ENCODE measurements around the gene FBXO15. TPM values are rescaled to one million over a fixed set of nuclear protein-coding genes. Genes with fewer than 3 reads are reported as not detected.
A peak's percentile ranks its signal among the peaks of the same experiment; 100 is the strongest.

The FBXO15 gene
- polyA plus RNA-seq (2013, experiment 1 of 2) = 2.6 TPM
- 2.5 TPM for polyA plus RNA-seq (2013, experiment 2 of 2)

GRCh38 chr18:74147779-74148542 is at the start of gene FBXO15, which contains the start of gene TIMM21:
FBXO15 (minus strand) TSS chr18:74147834; CDS start chr18:74147785, 49 bp downstream.
TIMM21 (plus strand) TSS chr18:74148523; CDS start chr18:74148809, 286 bp downstream.
- peak within 1 kb of the TSS; percentile 35 for H2BK12ac ChIP-seq (ENCODE audit: low read length)
- H3K79me1 ChIP-seq (ENCODE audit: low read depth, low read length) = peaks cover 2% of the 10 kb centered on the region
- H2BK120ac ChIP-seq (ENCODE audit: low read depth, low read length) = no peak within 1 kb of the TSS
- WGBS, 2 donors (ENCODE audit: extremely low coverage in 2 of 2, insufficient read length in 2 of 2, insufficient replicate concordance in 1 of 2) = no CpG with 5 or more reads among the region's 58 CpGs
- H3K23ac ChIP-seq (ENCODE audit: low read depth, low read length, poor library complexity) = no peak within 1 kb of the TSS
- no peak within 1 kb of the TSS for H2BK15ac ChIP-seq (ENCODE audit: low read length)
- peak within 1 kb of the TSS; percentile 88 for H3K4me2 ChIP-seq (ENCODE audit: insufficient read depth, low read length, poor library complexity, severe bottlenecking)
- H3K4me3 ChIP-seq (ENCODE audit: low read length in 2 of 2) = peak within 1 kb of the TSS; percentile 85 to 97
- no peak within 1 kb of the TSS for H4K8ac ChIP-seq (ENCODE audit: low read depth, low read length)
- peak within 1 kb of the TSS; percentile 80 for H3K9ac ChIP-seq (ENCODE audit: low read depth, low read length, poor library complexity)
- H3K27ac ChIP-seq (replicated peaks; ENCODE audit: low read length) = peak within 1 kb of the TSS; percentile 75
- peak within 1 kb of the TSS; percentile 14 for H2AK5ac ChIP-seq (ENCODE audit: low read depth, low read length)
- no peak within 1 kb of the TSS for H3K4ac ChIP-seq (ENCODE audit: low read length)
- H2BK5ac ChIP-seq (ENCODE audit: low read length) = no peak within 1 kb of the TSS
- H3K36me3 ChIP-seq (replicated peaks in 1 of 2; ENCODE audit: control insufficient read depth in 2 of 2, insufficient read depth in 2 of 2, low read length in 2 of 2) = peaks cover 2 to 28% of the 10 kb centered on the region in 2 donors
- H3K18ac ChIP-seq (ENCODE audit: low read length) = peak within 1 kb of the TSS; percentile 78
- H3K27me3 ChIP-seq (ENCODE audit: control insufficient read depth in 3 of 3, insufficient read depth in 3 of 3, low read depth in 1 of 3, low read length in 3 of 3) = no peaks in the 10 kb centered on the region
- H4K91ac ChIP-seq (ENCODE audit: low read depth, low read length, poor library complexity) = no peak within 1 kb of the TSS
- peaks cover 8 to 17% of the 10 kb centered on the region in 2 donors for H3K4me1 ChIP-seq (ENCODE audit: control insufficient read depth in 2 of 2, insufficient read depth in 1 of 2, low read depth in 1 of 2, low read length in 2 of 2)
- peak; percentile 94 for DNase-seq (ENCODE audit: low spot score)
- no peak within 1 kb of the TSS for H3K14ac ChIP-seq (ENCODE audit: low read length)
- peak within 1 kb of the TSS; percentile 91 for H2AFZ ChIP-seq (ENCODE audit: low read length)
- H3K9me3 ChIP-seq (replicated peaks in 1 of 2; ENCODE audit: control insufficient read depth in 2 of 2, insufficient read depth in 1 of 2, low read depth in 1 of 2, low read length in 2 of 2) = no peaks in the 10 kb centered on the region

GRCh38 chr18:74196220-74197119 is 48.8 kb upstream of the FBXO15 start:
- Histone ChIP-seq H3K4me1 (ENCODE audit: control insufficient read depth in 2 of 2, insufficient read depth in 1 of 2, low read depth in 1 of 2, low read length in 2 of 2) (peaks cover 0 to 2% of the 10 kb centered on the region in 2 donors), H2AFZ (ENCODE audit: low read length) (peak overlapping the region; percentile 64), H2BK12ac (ENCODE audit: low read length) (no peak overlapping the region), H2AK5ac (ENCODE audit: low read depth, low read length) (no peak overlapping the region), H2BK15ac (ENCODE audit: low read length) (no peak overlapping the region), H3K4ac (ENCODE audit: low read length) (no peak overlapping the region), H3K23ac (ENCODE audit: low read depth, low read length, poor library complexity) (no peak overlapping the region), H2BK5ac (ENCODE audit: low read length) (no peak overlapping the region), H3K79me1 (ENCODE audit: low read depth, low read length) (no peaks in the 10 kb centered on the region), H4K91ac (ENCODE audit: low read depth, low read length, poor library complexity) (no peak overlapping the region), H3K18ac (ENCODE audit: low read length) (no peak overlapping the region), H4K8ac (ENCODE audit: low read depth, low read length) (no peak overlapping the region), H3K9ac (ENCODE audit: low read depth, low read length, poor library complexity) (no peak overlapping the region), H3K27me3 (ENCODE audit: control insufficient read depth in 3 of 3, insufficient read depth in 3 of 3, low read depth in 1 of 3, low read length in 3 of 3) (peaks cover 0 to 7% (median 0%) of the 10 kb centered on the region in 3 experiments), H3K4me2 (ENCODE audit: insufficient read depth, low read length, poor library complexity, severe bottlenecking) (peak overlapping the region; percentile 32), H3K4me3 (ENCODE audit: low read length in 2 of 2) (no peak overlapping the region), H3K36me3 (replicated peaks in 1 of 2; ENCODE audit: control insufficient read depth in 2 of 2, insufficient read depth in 2 of 2, low read length in 2 of 2) (no peaks in the 10 kb centered on the region), H3K27ac (replicated peaks; ENCODE audit: low read length) (no peak overlapping the region), H2BK120ac (ENCODE audit: low read depth, low read length) (no peak overlapping the region), H3K14ac (ENCODE audit: low read length) (no peak overlapping the region), H3K9me3 (replicated peaks in 1 of 2; ENCODE audit: control insufficient read depth in 2 of 2, insufficient read depth in 1 of 2, low read depth in 1 of 2, low read length in 2 of 2) (no peaks in the 10 kb centered on the region)
- WGBS, 2 donors (ENCODE audit: extremely low coverage in 2 of 2, insufficient read length in 2 of 2, insufficient replicate concordance in 1 of 2) = no CpG with 5 or more reads among the region's 9 CpGs
- peak; percentile 46 for DNase-seq (ENCODE audit: low spot score)

GRCh38 chr18:74194691-74195090 is 47.1 kb upstream of the FBXO15 start:
- no CpG with 5 or more reads among the region's 3 CpGs for WGBS, 2 donors (ENCODE audit: extremely low coverage in 2 of 2, insufficient read length in 2 of 2, insufficient replicate concordance in 1 of 2)
- H3K27me3 ChIP-seq (ENCODE audit: control insufficient read depth in 3 of 3, insufficient read depth in 3 of 3, low read depth in 1 of 3, low read length in 3 of 3) = peaks cover 0 to 9% (median 0%) of the 10 kb centered on the region in 3 experiments

More at GRCh38 chr18:74194691-74195090, 47.1 kb upstream of the FBXO15 start:
- Histone ChIP-seq H4K91ac (ENCODE audit: low read depth, low read length, poor library complexity) (no peak overlapping the region), H3K14ac (ENCODE audit: low read length) (no peak overlapping the region), H2AK5ac (ENCODE audit: low read depth, low read length) (peak overlapping the region; percentile 50), H3K23ac (ENCODE audit: low read depth, low read length, poor library complexity) (no peak overlapping the region), H2BK15ac (ENCODE audit: low read length) (no peak overlapping the region), H3K4me3 (ENCODE audit: low read length in 2 of 2) (no peak overlapping the region), H3K18ac (ENCODE audit: low read length) (no peak overlapping the region), H4K8ac (ENCODE audit: low read depth, low read length) (no peak overlapping the region), H3K27ac (replicated peaks; ENCODE audit: low read length) (no peak overlapping the region), H3K4me2 (ENCODE audit: insufficient read depth, low read length, poor library complexity, severe bottlenecking) (no peak overlapping the region), H2BK5ac (ENCODE audit: low read length) (no peak overlapping the region), H3K79me1 (ENCODE audit: low read depth, low read length) (no peaks in the 10 kb centered on the region), H3K36me3 (replicated peaks in 1 of 2; ENCODE audit: control insufficient read depth in 2 of 2, insufficient read depth in 2 of 2, low read length in 2 of 2) (no peaks in the 10 kb centered on the region), H3K4ac (ENCODE audit: low read length) (no peak overlapping the region), H3K4me1 (ENCODE audit: control insufficient read depth in 2 of 2, insufficient read depth in 1 of 2, low read depth in 1 of 2, low read length in 2 of 2) (peaks cover 0 to 2% of the 10 kb centered on the region in 2 donors), H3K9ac (ENCODE audit: low read depth, low read length, poor library complexity) (no peak overlapping the region), H2BK120ac (ENCODE audit: low read depth, low read length) (no peak overlapping the region), H3K9me3 (replicated peaks in 1 of 2; ENCODE audit: control insufficient read depth in 2 of 2, insufficient read depth in 1 of 2, low read depth in 1 of 2, low read length in 2 of 2) (no peaks in the 10 kb centered on the region), H2AFZ (ENCODE audit: low read length) (no peak overlapping the region), H2BK12ac (ENCODE audit: low read length) (no peak overlapping the region)
- no peak for DNase-seq (ENCODE audit: low spot score)

Data from neuronal stem cell (in vitro differentiated cells).